ENCODE results near the gene RPGRIP1L. TPM values are rescaled to one million over a fixed set of nuclear protein-coding genes. Genes with fewer than 3 reads are reported as not detected.
A peak's percentile ranks its signal among the peaks of the same experiment; 100 is the strongest.

RPGRIP1L gene
- total RNA-seq, 1 donor from 2014 or later = 1.7 TPM

DNA sequence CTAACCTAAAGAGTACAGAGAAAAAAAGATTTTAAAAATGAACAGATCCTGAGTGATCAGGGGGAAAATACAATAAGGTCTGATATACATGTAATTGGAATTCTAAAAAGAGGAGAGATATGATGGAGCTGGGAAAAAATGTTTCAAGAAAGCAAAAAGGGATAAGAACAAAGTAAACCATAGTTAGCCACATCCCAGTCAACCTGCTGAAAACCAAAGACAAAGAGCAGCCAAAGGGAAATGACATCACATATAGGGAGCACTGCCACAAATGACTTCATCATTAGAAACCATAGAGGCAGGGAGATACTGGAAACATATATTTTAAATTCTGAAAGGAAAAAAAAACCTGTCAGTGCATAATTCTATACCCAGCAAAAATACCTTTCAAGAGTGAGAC is 131.9 kb downstream of the RPGRIP1L start:
- intact Hi-C loops (cut with micrococcal nuclease) = no loop called here
- DNase-seq = no peak
- ATAC-seq = no peak

DNA sequence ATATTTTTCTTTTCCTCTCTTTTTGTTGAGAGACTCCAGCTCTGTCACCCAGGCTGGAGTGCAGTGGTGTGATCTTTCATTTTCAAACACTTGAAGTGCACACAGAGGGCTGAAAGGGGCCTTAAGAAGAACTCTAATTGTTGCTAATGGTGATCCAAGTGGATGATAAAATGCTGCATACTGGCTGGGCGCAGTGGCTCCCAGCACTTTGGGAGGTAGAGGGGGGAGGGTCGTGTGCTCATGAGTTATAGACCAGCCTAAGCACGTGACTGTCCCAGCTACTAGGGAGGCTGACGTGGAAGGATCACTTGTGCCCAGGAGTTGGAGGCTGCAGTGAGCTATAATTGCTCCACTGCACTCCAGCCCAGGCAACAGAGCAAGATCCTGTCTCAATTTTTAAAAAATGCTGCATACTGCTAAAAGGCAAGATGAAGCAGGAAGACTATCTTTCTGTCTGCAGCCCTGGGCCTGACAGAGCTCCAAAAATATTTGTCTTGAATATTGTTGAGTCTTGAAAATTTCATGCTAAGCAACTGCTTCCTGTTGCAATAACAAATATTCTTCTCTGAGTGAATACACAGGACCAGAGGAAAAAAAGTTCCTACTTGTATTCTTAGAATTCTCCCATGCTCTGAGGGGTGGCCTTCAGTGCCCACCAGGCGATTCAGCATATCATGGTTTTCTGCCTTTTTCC is 137.0 kb downstream of the RPGRIP1L start:
- no peak for DNase-seq
- no peak for ATAC-seq
- intact Hi-C loops (cut with micrococcal nuclease) = no loop called here

- intact Hi-C loops (cut with micrococcal nuclease) = no loop called here
- ATAC-seq (no peak), DNase-seq (no peak)
Observed at GRCh38 chr16:53565296-53565863, 138.3 kb downstream of the RPGRIP1L start.

DNA sequence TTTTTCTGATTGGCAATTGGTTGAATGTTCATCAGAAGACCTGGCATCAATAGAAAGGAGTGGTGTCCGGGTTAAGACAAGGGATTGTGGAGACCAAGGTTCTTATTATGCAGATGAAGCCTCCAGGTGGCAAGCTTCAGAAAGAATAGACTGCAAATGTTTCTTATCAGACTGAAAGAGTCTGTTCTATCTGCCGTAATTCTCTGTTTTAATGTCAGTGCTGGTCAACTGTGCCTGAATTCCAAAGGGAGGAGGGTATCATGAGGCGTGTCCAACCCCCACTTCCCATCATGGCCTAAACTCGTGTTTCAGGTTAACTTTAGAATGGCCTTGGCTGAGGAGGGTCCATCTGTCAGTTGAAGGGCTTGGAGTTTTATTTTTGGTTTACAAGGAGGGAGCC is 140.2 kb downstream of the RPGRIP1L start:
- no peak for ATAC-seq
- intact Hi-C loops (cut with micrococcal nuclease) = no loop called here
- no peak for DNase-seq

DNA sequence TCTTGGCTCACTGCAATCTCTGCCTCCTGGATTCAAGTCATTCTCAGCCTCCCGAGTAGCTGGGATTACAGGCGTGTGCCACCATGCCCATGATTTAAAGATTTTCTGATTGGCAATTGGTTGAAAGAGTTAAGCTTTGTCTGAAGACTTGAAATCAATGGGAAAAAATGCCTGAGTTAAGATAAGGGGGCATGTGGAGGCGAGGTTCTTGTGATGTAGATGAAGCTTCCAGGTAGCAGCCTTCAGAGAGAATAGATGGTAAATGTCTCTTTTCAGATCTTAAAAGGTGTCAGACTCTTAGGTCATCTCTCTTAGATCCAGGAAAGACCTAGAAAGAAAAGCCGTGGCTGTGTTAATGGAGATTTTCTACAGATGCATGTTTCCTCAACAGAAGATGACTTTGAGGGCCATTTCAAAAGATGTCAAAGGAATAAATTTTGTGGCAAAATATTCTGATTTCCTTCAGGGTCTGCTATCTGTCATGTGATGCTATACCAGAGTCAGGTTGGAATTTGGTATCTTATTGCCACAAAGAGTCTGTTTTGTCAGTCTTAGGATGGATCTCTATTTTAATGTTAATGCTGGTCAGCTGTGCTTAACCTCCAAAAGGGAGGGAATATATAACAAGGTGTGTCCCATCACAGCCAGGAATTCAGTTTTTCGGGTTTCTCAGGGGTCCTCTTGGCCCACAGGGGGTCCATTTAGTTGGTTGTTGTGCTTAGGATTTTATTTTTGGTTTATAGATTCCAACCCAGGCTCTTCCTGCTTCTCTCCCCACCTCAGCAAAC is 142.4 kb downstream of the RPGRIP1L start:
- intact Hi-C loops (cut with micrococcal nuclease) = no loop called here
- DNase-seq = no peak
- ATAC-seq = no peak

GRCh38 chr16:53559270-53559951 is 144.2 kb downstream of the RPGRIP1L start:
- intact Hi-C loops (cut with micrococcal nuclease) = no loop called here
- ATAC-seq (no peak), DNase-seq (no peak)

DNA sequence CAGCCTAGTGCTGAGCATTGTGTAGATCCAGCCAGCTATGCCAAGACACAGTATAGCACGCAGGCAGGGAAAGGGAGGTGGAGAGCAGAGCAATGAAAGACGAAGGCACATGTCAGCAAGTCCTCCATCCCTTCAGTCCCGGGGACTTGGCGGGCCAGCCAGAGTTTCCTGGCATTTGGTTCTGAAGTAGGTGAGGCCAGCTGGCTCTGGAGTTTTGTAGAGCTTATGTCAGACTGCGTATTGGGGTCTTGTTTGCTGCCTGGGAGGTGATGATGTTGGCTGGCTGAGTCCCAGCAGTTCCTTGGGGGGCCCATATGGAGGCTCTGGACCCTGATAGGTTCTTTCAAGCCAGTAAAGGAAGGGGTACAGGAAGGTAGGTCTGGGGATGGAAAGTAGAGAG is 144.9 kb downstream of the RPGRIP1L start:
- ATAC-seq = peak; percentile 66
- peak; percentile 40 for DNase-seq
- intact Hi-C loops (cut with micrococcal nuclease) = no loop called here

DNA sequence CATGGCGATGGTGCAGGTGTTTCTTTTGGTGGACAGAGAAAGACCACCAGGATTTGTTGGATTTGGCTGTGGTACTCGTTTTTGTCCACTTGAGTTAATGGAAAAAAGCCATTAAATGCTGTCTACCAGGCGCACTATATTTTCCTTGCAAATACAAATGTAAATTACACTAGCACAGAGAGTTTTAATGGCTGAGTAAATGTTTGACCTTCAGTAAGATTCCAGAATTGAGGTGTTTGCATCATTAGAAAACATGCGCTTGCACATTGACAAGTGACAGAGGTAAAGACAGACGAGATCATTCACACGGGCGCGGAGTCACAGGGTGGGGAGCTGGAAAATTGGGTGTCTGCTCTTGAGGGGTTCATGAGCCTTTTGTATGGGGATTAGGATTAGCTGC is 147.1 kb downstream of the RPGRIP1L start:
- no peak for DNase-seq
- no peak for ATAC-seq
- intact Hi-C loops (cut with micrococcal nuclease) = no loop called here

GRCh38 chr16:53549970-53550690 is 153.5 kb downstream of the RPGRIP1L start:
- peak; percentile 47 for DNase-seq
- ATAC-seq = peak; percentile 95
- intact Hi-C loops (cut with micrococcal nuclease) = no loop called here

Other genes starting within 250 kb of the RPGRIP1L start
- 89.9 TPM for gene AKTIP, start 200.7 kb downstream of the RPGRIP1L start, total RNA-seq
- 71.8 TPM for gene FTO, start 297 bp upstream of the RPGRIP1L start, total RNA-seq

Data from left ventricle myocardium superior (tissue), 1 donor.